NCI-H128 (cell line): ENCODE results near the gene IFT122.
A peak's percentile ranks its signal among the peaks of the same experiment; 100 is the strongest.
"Not testable (repeated sequence)": the region's sequence is repeated elsewhere in the genome, so short reads cannot be mapped to it uniquely, and the experiment has no call there.

Experiments used
- DNase-seq: peaks from one replicate; lab custom pipeline; 2025; ENCODE audit not compliant: unreplicated experiment; lab: John Stamatoyannopoulos, UW

The IFT122 gene

GRCh38 chr3:129492691-129493090 is 52.7 kb downstream of the IFT122 start:
- DNase-seq, result no peak

- DNase-seq, result no peak
These were observed 53.2 kb downstream of the IFT122 start for GRCh38 chr3:129493206-129493605.

DNA sequence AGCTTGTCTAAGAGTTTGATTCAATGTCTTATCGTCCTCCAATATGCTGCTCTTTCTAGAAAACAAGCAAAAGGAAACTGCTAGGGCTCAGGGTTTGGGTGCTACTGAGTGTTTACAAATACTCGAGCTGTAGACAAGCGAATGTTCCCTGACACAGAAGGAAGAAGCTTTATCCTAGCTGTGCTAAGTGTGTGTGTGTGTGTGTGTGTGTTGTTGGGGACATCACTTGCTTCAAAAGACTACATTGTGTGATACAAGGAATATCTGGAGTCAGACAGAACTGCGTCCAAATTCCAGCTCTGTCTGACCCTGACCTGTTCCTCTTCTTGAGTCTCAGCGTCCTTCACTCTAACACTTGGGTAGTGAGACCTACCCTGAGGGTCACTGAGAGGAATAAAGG is 54.5 kb downstream of the IFT122 start:
- not testable (repeated sequence) for DNase-seq

DNA sequence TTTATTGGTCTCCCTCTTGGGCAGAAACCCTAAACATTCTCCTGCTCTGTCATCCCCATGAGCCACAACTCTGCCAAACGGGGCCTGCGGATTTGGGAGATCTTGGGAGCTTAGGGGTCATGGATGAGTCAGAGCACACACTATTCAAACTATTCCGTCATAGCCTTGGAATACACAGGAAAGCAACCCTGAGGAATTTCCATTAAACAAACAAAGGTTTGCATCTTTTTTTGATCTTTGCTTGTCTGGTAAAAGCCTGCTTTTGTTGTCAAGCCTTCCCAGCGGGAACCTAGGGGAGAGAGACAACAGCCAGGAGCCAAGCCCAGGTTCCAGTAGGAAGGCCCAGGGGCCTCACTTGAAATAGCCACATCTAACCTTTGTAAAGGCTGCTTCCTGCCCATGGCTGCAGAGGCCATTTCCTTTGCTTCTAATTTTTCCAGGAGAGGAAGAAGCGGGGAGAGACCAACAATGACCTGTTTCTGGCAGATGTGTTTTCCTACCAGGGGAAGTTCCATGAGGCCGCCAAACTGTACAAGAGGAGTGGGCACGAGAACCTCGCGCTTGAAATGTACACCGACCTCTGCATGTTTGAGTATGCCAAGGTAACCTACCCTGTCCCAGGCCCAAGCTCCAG is 55.1 kb downstream of the IFT122 start:
- DNase-seq, result not testable (repeated sequence)

GRCh38 chr3:129497876-129498275 is 57.9 kb downstream of the IFT122 start:
- DNase-seq, result not testable (repeated sequence)

GRCh38 chr3:129498603-129499488 is 58.8 kb downstream of the IFT122 start:
- DNase-seq, result not testable (repeated sequence)

- DNase-seq, result not testable (repeated sequence)
These were observed 59.7 kb downstream of the IFT122 start for GRCh38 chr3:129499604-129500333.

GRCh38 chr3:129500334-129500658 is 60.3 kb downstream of the IFT122 start:
- no peak for DNase-seq

- DNase-seq, result no peak
These were observed 61.6 kb downstream of the IFT122 start for GRCh38 chr3:129501630-129502029.

GRCh38 chr3:129502641-129503408 is 62.8 kb downstream of the IFT122 start:
- DNase-seq, result peak; percentile 22

GRCh38 chr3:129503471-129504291 is 63.7 kb downstream of the IFT122 start:
- no peak for DNase-seq

DNA sequence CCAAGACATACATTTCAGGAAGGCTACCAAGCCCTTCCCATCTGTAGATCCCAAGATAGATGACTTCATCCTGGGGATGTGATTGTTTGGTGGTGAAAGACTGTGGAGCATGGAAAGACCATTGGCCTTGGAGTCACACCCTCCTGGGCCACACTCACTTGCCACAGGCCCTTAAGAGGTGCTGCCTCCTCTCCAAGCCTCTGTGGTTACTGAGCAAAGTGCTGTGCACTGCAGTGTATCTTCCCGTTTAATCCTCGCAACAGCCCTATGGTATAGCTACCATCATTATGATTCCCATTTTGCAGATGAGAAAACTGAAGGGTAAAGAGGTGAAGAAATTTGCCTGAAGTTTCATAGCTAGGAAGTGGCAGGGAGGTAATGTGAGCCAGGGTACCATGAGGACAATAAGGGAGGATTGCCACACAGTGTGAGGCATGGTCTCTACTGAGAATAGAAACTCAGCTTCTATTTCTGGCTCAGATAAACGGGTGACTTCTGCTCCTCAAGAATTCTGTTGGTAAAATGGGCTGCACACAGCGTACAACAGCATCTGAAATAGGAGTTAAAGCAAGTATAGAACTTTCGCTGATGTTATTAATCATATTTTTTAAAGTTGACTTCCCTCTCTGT is 64.6 kb downstream of the IFT122 start:
- DNase-seq, result no peak

- DNase-seq, result no peak
These were observed 65.3 kb downstream of the IFT122 start for GRCh38 chr3:129505341-129505740.

DNA sequence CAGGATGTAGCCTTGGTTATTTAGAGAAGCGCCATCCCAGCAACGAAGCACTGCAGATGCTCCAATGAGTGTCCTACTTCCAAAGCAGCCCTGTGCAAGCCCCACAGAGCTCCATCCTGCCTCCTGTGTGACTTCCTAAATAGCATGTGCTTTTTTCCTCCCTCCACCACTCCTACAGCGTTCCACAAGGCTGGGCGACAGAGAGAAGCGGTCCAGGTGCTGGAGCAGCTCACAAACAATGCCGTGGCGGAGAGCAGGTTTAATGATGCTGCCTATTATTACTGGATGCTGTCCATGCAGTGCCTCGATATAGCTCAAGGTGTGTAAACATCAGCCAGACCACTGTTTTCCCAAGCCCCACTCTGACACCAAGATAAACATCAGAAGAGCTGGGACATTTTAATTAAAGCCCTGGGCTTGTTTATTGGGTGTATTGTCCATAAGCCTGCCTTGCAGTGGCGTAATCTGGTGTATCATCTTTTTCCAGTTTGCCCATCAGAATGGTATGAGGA is 66.3 kb downstream of the IFT122 start:
- DNase-seq, result peak; percentile 10

GRCh38 chr3:129507181-129507831 is 67.3 kb downstream of the IFT122 start:
- DNase-seq, result no peak

DNA sequence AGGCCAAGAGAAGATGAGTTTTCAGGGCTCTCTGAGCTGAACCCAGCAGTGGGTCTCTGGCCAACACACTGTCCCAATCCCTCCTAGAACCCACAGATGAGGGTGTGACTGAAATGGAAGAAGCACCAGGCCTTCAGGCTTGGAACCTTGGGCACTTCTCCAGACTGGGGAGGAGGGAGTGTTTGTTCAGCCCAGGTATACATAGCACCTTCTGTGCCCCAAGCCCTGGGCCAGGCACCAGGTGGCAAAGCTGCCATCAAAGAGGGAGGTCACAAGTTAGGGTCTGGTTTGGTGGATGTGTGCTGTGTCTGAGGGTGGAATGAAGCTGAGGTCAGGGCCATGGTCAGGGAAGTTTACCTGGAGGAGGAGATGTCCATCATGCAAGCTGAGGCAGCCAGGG is 72.6 kb downstream of the IFT122 start:
- no peak for DNase-seq

- DNase-seq, result no peak
These were observed 73.7 kb downstream of the IFT122 start for GRCh38 chr3:129513705-129514104.

GRCh38 chr3:129514110-129514509 is 74.1 kb downstream of the IFT122 start:
- DNase-seq, result no peak

- DNase-seq, result no peak
These were observed 74.5 kb downstream of the IFT122 start for GRCh38 chr3:129514563-129514962.
